GM18526 (cell line): ENCODE results near the gene ZNF320.
A peak's percentile ranks its signal among the peaks of the same experiment; 100 is the strongest.

Experiments
- POLR2A ChIP-seq: IDR thresholded peaks from 3 replicates; pipeline ENCODE4 v1.6.1; 2011; ENCODE audit not compliant: insufficient read length; ENCODE audit errors: extremely low read depth

The ZNF320 gene

DNA sequence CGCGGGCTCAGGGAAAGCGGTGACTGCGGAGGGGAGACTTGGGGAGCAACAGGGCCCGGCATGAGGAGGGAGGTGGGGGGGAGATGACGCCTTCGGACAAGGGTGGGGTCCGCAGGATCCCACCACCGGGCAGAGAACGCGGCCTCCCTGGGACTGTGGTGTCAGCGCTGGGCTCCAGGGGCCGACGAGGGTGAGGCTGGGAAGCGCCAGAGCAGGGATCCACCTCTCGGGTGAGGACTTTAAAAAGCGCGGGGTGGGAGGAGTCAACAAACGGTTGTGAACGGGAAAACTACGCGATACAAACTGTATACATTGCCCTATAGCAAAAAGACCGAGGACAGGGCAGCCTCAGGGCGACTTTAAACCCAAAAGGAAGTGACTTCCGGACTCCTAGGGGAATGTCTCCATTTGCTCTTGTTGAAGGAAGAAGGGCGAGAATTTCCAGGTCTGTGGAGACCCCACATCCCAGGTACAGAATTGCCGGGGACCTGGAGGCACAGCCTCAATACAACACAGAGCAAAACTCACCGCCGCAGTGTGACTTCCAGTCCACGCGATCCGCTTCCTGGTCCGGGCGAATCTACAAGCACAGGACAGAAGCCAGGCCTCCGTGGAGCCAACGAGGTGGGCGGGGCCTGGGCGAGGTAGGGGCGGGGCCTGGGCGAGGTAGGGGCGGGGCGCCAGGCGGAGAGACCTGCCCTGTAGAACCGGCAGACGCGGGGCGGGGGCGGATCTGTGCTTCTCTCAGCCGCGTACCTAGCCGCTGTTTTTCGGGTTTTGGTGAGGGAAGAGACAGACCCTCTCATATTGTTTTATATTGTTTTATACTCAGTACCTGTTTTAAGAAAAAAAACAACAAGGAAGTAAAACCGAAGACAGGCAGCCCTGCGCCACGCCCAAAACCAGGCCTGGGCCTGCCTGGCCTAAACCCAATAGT lies 25.7 kb upstream of the ZNF320 start, which contains the start of gene ZNF888:
ZNF888 (minus strand) TSS at position 588 of the 937 bp plus-strand sequence. CDS start 5,555 bp downstream, outside the sequence.
- TF ChIP-seq POLR2A: peak; percentile 80

DNA sequence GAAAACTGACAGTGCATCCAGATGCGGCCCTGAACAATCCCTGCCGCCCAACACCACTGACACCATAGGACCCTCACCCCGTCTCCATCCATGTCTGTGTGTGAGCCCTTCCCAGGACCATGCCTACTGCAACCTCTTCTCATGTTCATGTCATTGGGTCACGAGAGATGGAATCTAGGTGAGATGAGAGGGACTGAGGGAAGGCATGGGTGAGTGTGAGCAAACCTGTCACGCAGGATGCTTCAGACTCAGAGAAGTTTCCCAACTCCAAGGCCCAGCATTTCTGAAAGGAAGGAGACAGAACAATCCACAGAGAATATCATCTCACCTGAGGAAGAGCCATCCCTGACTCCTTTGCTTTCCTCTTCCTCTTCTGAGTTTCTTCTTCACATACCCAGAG lies 20.1 kb upstream of the ZNF320 start:
- TF ChIP-seq POLR2A: no peak

- TF ChIP-seq POLR2A: no peak
These were observed 13.2 kb upstream of the ZNF320 start for GRCh38 chr19:52910648-52911047.

- TF ChIP-seq POLR2A: no peak
These were observed 4.4 kb upstream of the ZNF320 start for GRCh38 chr19:52901842-52902241.

- TF ChIP-seq POLR2A: no peak
These were observed 666 bp upstream of the ZNF320 start for GRCh38 chr19:52898101-52898500.

- TF ChIP-seq POLR2A: no peak
These were observed 851 bp downstream of the ZNF320 start for GRCh38 chr19:52896431-52897137.

- TF ChIP-seq POLR2A: no peak
These were observed 6.1 kb downstream of the ZNF320 start for GRCh38 chr19:52891336-52891735.

DNA sequence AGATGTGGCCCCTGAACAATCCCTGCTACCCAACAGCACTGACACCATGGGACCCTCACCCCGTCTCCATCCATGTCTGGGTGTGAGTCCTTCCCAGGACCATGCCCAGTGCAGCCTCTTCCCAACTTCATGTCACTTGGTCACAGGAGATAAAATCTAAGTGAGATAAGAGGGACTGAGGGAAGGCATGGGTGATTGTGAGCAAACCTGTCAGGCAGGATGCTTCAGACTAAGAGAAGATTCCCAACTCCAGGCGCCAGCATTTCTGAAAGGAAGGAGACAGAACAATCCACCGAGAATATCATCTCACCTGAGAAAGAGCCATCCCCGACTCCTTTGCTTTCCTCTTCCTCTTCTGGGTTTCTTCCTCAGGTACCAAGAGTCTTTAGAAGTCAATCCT lies 7.5 kb downstream of the ZNF320 start:
- TF ChIP-seq POLR2A: no peak

DNA sequence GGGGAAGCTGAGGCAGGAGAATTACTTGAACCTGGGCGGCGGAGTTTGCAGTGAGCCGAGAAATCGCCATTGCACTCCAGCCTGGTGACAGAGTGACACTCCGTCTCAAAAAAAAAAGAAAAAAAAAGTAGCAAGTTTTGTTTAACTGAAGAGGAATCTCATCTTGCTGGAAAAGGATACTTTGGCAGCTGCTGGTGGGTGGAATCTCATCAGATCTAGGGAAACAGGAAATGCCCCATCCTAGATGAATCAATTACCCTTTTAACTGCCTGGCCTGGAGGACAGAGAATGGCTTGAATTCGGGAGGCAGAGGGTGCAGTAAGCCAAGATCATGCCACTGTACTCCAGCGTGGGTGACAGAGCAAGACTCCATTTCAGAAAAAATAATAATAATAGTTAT lies 8.4 kb downstream of the ZNF320 start:
- no peak for TF ChIP-seq POLR2A

DNA sequence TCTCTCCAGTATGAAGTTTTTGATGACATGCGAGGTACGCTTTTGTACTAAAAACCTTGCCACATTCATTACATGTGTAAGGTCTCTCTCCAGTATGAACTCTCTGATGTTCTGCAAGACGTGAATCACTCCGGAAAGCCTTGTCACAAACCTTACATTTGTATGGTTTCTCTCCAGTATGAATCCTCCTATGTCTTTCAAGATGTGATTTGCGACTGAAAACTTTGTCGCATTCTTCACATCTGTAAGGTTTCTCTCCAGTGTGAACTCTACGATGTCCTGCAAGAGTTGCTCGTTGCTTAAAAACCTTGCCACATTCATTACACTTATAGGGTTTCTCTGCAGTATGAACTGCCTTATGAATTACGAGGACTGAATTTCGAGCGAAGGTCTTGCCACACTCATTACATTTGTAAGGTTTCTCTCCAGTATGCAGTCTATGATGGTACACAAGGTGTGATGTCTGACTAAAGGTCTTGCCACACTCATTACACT lies 16.5 kb downstream of the ZNF320 start:
- no peak for TF ChIP-seq POLR2A

- no peak for TF ChIP-seq POLR2A
These were observed 26.0 kb downstream of the ZNF320 start for GRCh38 chr19:52871466-52871865.

GRCh38 chr19:52857378-52858191 lies 39.9 kb downstream of the ZNF320 start, which contains the start of gene ZNF468:
ZNF468 (minus strand) TSS chr19:52857619; CDS start chr19:52854272, 3,347 bp downstream.
- TF ChIP-seq POLR2A: peak; percentile 77
